RWPE1 (cell line): ENCODE data around the gene RAB3C.

ENCODE experiments used
- CTCF ChIA-PET: fragments of 350-600 bp; sonication (Branson Sonifier 250); formaldehyde crosslinking; extraction: SDS; loops from one replicate; lab custom pipeline; 2021; lab: Yijun Ruan, JAX
- POLR2A ChIA-PET: fragments of 400-600 bp; formaldehyde crosslinking; extraction: SDS; loops from one replicate; lab custom pipeline; 2020; ENCODE audit warnings: antibody characterized with exemption; ENCODE audit not compliant: low non-redundant PET; lab: Yijun Ruan, JAX
- DNase-seq: peaks from one replicate; pipeline ENCODE4 v3.0.0; 2012; ENCODE audit warnings: low spot score
- H3K27ac ChIP-seq: fragments of 450-650 bp; 2 replicates; pipeline ENCODE4 v1.5.1; 2017
- TF ChIP-seq, protein P1 (sequence below): fragments of 450-650 bp; conservative IDR thresholded peaks from 2 replicates; pipeline ENCODE4 v1.5.1; 2017; ENCODE audit warnings: low read depth, mild to moderate bottlenecking

The RAB3C gene

DNA sequence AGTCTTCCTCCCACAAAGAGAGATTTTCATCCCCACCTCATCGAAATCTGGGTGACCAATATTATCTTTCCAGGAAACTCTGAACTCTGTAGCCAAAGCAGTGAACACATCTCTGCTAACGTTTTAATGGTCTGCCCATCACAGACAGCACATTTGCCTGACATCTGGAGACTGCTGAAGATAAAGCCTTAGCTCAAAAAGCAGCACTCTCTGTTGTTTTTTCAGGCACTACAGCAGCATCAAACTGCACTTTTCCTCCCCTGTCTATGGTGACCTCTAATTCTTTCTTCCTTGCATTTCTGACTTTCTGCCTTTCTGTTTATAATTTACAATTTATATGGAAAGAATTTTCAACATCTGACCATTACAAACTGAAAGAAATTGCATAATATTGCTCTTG, 66.8 kb downstream of the RAB3C start:
- no peak overlapping the region for H3K27ac ChIP-seq
- POLR2A ChIA-PET = no interaction called here
- DNase-seq = no peak
- TF ChIP-seq, protein P1, sequence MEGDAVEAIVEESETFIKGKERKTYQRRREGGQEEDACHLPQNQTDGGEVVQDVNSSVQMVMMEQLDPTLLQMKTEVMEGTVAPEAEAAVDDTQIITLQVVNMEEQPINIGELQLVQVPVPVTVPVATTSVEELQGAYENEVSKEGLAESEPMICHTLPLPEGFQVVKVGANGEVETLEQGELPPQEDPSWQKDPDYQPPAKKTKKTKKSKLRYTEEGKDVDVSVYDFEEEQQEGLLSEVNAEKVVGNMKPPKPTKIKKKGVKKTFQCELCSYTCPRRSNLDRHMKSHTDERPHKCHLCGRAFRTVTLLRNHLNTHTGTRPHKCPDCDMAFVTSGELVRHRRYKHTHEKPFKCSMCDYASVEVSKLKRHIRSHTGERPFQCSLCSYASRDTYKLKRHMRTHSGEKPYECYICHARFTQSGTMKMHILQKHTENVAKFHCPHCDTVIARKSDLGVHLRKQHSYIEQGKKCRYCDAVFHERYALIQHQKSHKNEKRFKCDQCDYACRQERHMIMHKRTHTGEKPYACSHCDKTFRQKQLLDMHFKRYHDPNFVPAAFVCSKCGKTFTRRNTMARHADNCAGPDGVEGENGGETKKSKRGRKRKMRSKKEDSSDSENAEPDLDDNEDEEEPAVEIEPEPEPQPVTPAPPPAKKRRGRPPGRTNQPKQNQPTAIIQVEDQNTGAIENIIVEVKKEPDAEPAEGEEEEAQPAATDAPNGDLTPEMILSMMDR = no peak
- CTCF ChIA-PET = no interaction called here

DNA sequence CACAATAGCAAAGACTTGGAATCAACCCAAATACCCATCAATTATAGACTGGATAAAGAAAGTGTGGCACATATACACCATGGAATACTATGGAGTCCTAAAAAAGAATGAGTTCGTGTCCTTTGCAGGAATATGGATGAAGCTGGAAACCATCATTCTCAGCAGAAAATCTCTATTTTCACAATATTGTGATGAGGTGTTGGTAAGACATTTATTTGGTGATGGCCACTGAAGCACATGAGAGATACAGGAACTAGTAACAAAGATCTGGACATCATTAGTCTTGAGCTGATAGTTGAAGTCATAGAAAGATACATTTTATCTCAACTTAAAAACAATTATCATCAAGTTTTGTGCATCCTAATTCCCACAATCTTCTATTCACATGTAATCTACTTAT, 70.6 kb downstream of the RAB3C start:
- TF ChIP-seq, protein P1 = no peak
- no peak for DNase-seq
- ChIA-PET CTCF (no interaction called here), POLR2A (no interaction called here)
- H3K27ac ChIP-seq = no peak overlapping the region

DNA sequence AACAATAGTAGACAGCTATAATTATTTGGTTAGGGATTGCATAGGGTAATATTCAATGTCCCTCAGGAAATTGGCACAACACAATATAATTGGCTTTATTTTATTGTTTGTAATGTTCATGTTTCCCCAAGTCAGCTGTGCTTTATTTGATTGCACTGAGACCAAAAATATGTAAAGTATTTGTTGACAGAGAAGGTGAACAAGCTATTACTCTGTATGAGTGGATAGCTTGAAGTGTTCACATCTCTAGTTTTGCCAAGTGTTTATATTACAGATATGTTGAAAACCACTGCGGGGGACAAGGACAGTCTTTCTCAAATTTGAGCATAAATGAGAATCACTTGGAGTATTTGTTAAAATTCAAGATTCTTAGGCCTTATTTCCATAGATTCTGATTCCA, 83.3 kb downstream of the RAB3C start:
- no peak for DNase-seq
- POLR2A ChIA-PET = no interaction called here
- CTCF ChIA-PET = interaction anchor here (0.7 to 0.9 kb wide), 2 partner anchors 142 to 825 kb away, joined by 3 to 4 read pairs; no protein-coding TSS in a partner anchor
- no peak overlapping the region for H3K27ac ChIP-seq
- TF ChIP-seq, protein P1 = no peak

DNA sequence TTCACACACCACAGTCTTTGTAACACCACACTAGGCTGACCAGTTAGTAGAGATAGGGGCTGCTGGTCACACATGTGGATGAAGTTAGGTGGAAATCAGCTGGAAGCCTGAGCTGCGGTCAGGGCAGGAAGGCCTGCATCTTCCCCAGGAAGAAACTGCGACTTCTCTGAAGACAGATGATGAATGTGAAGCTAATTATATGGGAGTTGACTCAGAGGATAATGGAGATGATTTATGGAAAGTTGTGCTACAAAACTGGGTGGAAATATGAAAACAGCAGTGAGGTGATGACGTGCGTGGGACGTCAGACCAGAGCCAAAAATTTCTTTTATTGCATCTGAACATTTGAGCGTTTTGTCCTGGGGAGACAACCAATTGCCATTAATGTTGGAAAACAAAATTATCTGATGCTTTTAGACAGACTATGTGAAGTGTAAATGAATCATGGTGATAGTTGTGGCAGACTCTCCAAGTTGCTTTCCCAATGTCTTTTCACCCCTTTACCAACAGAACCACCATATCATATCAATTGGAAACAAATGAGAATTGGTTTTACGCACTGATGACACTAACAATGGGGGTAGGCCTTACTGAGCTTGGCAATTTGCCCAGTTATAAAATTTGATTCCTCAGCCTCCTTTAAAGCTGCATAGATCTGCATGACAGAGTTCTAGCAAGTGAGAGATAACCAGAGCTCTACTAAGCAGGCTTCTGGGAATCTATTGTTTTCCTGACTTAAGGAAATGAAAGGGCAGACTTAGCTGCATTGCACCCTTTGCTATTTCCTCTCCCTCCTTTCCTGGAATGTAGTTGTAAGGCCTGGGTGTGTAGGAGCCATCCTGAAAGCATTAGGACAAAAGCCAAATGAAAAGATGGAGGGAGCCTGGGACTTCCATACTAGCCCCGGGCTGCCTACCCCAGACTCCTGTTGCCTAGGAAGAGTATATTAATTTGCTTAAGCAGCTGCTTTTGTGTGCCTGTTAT, 84.0 kb downstream of the RAB3C start:
- no peak for DNase-seq
- no peak overlapping the region for H3K27ac ChIP-seq
- TF ChIP-seq, protein P1 = no peak
- ChIA-PET CTCF (interaction anchor here (0.6 to 0.9 kb wide), 3 partner anchors 43 to 825 kb away, joined by 3 to 4 read pairs (median 3); no protein-coding TSS in a partner anchor), POLR2A (no interaction called here)

DNA sequence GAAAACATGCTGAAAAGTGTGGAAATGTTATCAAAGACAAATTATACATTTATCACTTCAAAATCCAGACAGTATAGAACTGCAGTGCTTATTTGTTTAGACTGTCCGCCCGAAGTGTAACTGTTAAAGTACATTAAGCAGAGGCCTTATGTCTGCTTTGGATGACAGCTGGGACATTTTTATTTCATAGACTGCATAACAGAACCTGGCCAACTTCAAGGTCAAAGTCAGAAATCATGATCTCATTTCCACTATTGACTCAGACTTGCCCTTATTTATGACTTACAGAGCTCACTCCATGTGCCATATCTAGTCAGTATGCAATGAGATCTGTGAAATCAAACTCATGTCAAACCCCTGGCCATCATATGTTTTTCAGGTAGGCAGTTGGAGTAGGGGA, 87.7 kb downstream of the RAB3C start:
- TF ChIP-seq, protein P1 = no peak
- H3K27ac ChIP-seq = no peak overlapping the region
- ChIA-PET POLR2A (no interaction called here), CTCF (no interaction called here)
- no peak for DNase-seq

DNA sequence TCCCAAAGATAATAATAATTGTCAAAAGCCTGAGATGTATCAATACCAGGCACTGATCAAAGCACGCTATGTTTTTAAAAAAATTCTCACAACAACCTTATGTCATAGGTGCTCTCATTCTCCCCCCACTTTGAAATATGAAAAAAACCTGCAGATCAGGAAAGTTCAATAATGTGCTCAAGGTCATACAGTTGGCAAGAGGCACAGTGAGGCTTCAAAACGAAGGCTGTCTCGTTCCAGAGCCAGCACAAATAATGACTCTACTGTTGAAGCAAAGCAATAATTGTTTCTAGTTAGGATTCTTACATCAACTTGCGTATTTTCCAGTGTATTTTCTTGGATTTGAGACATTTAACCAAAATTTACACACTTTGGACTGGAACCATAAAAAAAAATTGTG, 88.3 kb downstream of the RAB3C start:
- ChIA-PET CTCF (no interaction called here), POLR2A (no interaction called here)
- DNase-seq = no peak
- H3K27ac ChIP-seq = no peak overlapping the region
- TF ChIP-seq, protein P1 = no peak
